HG02623 (cell line): ENCODE results near the gene LRRN2.
"Not testable (repeated sequence)": the region's sequence is repeated elsewhere in the genome, so short reads cannot be mapped to it uniquely, and the experiment has no call there.

Source experiments
- ATAC-seq: cut with Tn5 transposase; IDR thresholded peaks from one replicate; pipeline ENCODE4 v1.9.1; 2021; ENCODE audit warnings: moderate library complexity; ENCODE audit not compliant: unreplicated experiment

The LRRN2 gene

GRCh38 chr1:204685236-204686006, at the start of gene LRRN2:
Gene LRRN2 (minus strand): TSS chr1:204685738. CDS start chr1:204619992, 65,746 bp downstream.
- ATAC-seq: no peak

GRCh38 chr1:204735042-204735441, 49.5 kb upstream of the LRRN2 start:
- no peak for ATAC-seq

GRCh38 chr1:204733869-204734596, 48.5 kb upstream of the LRRN2 start:
- no peak for ATAC-seq

GRCh38 chr1:204733289-204733688, 47.8 kb upstream of the LRRN2 start:
- no peak for ATAC-seq

- no peak for ATAC-seq
Observed at GRCh38 chr1:204731985-204732575, 46.5 kb upstream of the LRRN2 start.

GRCh38 chr1:204731509-204731908, 46.0 kb upstream of the LRRN2 start:
- no peak for ATAC-seq

- no peak for ATAC-seq
Observed at GRCh38 chr1:204730826-204731459, 45.4 kb upstream of the LRRN2 start.

GRCh38 chr1:204729516-204729915, 44.0 kb upstream of the LRRN2 start:
- ATAC-seq: no peak

GRCh38 chr1:204728456-204728855, 42.9 kb upstream of the LRRN2 start:
- no peak for ATAC-seq

GRCh38 chr1:204728045-204728444, 42.5 kb upstream of the LRRN2 start:
- no peak for ATAC-seq

GRCh38 chr1:204727438-204727837, 41.9 kb upstream of the LRRN2 start:
- ATAC-seq: not testable (repeated sequence)

GRCh38 chr1:204726478-204726877, 40.9 kb upstream of the LRRN2 start:
- no peak for ATAC-seq

GRCh38 chr1:204725821-204726448, 40.4 kb upstream of the LRRN2 start:
- ATAC-seq: no peak

GRCh38 chr1:204723131-204723787, 37.7 kb upstream of the LRRN2 start:
- ATAC-seq: no peak

GRCh38 chr1:204721373-204722055, 36.0 kb upstream of the LRRN2 start:
- no peak for ATAC-seq

GRCh38 chr1:204716660-204717059, 31.1 kb upstream of the LRRN2 start:
- ATAC-seq: no peak

GRCh38 chr1:204714861-204715511, 29.4 kb upstream of the LRRN2 start:
- ATAC-seq: no peak

- no peak for ATAC-seq
Observed at GRCh38 chr1:204714194-204714860, 28.8 kb upstream of the LRRN2 start.

GRCh38 chr1:204713541-204713940, 28.0 kb upstream of the LRRN2 start:
- no peak for ATAC-seq
